ENCODE data around the gene APBB2.
A peak's percentile ranks its signal among the peaks of the same experiment; 100 is the strongest.

Gene APBB2

DNA sequence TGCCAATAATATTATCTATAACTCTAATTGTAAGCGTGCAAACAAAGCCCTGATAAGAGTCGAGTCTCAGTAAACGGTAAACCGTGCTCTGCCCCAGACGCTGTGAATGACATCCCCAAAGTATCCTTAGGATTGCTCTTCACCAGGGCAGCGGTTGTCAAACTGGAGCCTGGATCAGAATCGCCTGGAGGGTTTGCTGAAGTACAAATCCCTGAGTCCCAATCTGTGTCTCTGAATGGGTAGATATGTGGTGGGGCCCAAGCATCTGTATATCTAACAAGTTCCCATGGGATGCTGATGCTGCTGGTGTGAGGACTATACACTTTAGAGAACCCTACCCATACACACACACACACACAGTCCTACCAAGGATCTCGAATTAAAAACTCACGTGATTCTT lies 813 bp upstream of the APBB2 start:
- DNase-seq, result no peak

DNA sequence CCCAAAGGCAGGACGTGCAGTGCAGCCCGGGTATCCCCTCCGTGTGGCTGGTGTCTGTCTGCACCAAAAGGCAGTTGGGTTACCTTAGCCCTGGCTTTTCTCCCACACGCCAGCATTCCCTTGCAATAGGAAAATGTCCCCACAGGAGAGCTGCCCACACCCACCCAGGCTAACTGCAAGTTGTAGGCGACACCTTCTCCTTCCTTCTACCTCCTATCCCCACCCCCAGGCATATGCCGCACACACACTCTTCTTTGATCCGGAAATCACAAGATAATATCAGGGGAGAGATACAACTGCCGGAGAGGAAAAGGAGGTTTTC lies 444 bp upstream of the APBB2 start:
- DNase-seq, result no peak

DNA sequence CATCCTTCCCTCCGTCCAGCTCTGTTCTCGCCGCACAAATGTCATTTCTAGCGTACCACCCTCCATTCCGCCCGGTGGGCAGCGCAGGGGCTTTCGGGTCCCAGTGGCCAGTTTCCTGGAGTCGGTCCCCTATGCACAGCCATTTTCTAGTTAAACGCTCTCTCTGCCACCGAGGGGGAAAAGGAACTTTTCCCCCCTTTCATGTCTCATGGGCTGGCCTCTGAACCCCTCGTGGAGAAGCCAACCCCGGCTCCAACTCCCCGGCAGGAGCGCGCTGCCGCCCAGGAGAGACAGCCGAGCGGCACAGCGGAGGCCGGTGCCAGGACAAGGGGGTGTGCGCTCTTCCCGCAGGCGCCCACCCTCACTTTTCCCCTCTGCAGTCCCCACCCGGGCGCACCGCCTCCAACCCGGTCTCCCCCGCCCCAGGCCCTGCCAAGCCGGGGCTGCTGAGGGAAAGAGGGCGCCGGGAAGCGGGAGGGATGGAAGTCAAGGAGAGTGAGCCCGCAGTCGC lies 662 bp downstream of the APBB2 start:
- peak; percentile 1 for DNase-seq

DNA sequence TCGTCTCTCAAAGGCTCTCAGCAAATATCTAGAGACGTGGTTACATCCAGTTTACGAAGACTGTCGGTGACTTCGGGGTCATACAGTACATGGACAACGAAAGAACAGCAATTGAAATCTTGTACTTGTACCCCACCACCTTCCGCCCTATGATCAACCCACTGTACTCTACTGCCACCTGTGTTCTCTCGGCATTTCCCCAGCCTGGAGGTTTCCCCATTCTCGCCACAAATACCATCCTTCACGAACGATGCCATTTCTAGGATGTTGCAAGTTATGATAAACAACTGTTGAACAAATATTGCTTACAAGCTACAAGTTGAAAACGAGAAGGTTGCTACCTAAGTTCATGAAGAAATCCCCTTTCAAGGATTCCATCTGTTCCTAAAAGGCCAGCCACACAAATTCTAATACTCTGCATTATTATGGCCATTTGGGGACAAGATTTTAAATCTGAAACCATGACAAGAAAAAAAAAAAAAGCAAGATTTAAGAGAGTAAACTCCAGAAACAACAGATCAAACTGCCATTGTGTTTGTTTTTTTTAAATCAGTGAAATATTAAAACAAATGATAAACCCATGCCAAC lies 1.6 kb downstream of the APBB2 start:
- DNase-seq, result no peak

DNA sequence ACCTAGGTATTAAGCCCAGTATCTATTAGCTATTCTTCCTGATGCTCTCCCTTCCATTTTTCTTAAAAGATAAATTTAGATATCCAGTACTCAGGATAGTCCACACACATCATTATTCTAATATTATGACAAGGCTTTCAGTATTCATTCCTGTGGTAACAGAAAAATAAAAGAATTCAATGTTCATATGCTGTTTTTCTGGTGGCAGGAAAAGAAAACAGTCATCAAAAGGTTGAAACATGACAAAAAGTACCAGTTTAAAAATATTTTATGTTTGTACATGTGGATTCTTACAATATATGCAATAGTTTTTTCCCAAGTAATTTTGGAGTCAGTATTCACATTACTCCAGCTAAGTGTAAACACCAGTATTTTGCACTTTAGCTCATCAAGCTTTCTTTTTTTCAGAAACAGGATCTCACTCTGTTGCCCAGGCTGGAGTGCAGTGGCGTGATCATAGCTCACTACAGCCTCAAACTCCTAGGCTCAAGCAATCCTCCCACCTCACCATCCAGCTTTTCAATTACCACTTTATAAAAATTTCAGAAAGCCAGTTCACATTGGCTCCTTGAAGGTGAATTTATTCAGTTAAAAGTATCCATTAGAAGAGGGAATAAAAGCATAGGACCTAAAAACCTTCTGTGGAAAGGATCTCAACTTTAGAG lies 2.3 kb downstream of the APBB2 start:
- DNase-seq, result no peak

DNA sequence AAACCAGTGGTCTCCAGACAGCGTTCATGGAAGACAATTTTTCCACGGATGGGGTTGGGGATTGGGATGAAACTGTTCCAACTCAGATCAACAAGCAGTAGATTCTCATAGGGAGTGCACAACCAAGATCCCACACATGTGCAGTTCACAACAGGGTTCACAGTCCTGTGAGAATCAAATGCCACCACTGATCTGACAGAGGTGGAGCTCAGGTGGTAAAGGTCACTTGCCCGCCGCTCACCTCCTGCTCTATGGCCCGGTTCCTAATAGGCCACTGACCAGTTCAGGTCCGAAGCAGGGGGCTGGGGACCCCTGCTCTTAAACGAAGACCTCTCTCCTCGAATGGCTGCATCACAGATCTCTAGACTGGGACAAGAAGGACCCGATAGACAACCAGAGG lies 4.4 kb downstream of the APBB2 start:
- DNase-seq, result no peak

DNA sequence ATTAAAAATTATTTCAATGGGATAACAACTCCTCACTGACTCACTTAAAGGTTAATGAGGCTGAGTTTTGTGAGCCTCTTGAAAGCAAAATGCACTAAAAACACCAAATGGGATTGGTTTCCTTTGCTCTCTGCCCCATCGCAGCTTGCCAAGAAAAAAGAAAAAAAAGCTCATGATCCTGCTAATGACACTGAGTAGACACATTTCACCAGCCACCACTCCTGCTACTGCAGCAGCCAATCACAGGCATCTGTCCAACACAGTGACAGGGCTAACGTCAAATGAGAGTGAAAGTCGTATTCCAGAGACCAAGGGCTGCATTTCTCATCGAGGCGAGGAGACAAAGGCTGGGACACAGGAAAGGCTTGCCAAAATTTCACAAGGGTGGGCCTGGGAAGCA lies 5.2 kb downstream of the APBB2 start:
- no peak for DNase-seq

DNA sequence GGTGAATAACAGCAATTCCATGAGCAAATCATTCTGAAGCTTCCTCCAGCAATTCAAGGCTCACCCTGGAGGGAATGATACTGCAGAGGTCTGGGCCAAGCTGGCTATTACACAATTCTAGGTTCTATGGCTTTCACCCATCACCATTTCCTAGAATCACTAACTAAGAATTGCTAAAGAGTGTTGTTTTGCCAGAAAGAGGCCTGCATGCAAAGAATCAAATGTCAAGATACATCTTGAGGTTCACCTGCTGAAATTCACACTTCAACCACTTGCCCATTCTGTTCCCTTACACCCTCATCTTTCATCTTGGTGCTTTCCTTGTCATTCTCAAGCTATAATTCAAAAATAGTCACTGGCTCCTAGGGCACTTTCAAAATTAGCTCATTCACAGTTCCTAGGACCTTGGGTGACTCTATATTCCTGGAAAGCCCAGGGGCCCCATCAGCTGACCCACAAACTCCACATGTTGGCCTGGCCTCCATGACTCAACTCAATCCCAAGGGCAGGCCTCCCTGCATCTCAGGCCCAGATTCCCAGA lies 7.0 kb downstream of the APBB2 start:
- no peak for DNase-seq

DNA sequence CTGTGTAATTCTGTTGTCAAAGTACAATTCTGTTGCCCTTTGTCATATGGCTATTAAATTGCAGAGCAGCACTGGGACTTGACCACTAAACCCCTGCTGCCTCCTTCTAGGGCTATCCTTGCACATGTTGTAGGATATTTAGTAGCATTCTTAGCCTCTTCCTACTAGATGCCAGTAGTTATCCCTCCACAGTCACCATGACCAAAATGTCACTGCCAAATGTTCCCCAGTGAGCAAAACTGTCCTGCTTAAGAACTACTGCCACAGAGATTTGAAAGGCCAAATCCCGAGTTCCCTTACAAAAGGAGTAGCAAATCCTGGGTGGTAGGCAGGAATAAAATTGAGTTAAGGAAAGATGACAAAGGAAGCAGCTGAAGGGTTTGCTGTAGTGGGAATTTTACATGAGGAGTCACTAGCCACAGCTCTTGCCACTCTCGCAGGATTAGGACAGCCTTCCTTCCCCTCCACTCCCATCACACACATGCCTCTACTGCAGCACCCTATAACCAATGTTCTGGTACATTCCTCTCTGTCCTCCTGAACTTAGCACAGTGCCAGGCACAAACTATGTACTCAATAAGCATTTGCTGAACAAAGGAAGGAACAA lies 8.4 kb downstream of the APBB2 start:
- no peak for DNase-seq

DNA sequence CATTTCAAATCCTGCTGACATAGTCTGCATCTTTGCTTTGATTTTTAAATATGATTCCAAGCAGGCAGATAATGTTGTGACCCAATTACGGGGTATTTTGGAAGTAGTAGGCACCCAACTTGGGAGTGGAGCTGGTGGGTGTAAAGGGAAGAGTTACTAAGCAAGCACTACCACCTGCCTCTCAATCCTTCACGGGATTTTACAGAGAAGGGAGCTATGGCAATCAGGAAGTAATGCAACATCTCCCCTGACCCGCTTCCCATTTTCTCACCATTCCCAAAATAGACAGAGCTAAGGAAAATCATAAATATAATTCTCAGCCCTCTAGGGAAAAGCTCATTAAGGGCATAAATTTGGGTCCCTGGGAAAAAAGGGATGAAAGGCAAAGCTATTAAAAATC lies 9.2 kb downstream of the APBB2 start:
- no peak for DNase-seq

DNA sequence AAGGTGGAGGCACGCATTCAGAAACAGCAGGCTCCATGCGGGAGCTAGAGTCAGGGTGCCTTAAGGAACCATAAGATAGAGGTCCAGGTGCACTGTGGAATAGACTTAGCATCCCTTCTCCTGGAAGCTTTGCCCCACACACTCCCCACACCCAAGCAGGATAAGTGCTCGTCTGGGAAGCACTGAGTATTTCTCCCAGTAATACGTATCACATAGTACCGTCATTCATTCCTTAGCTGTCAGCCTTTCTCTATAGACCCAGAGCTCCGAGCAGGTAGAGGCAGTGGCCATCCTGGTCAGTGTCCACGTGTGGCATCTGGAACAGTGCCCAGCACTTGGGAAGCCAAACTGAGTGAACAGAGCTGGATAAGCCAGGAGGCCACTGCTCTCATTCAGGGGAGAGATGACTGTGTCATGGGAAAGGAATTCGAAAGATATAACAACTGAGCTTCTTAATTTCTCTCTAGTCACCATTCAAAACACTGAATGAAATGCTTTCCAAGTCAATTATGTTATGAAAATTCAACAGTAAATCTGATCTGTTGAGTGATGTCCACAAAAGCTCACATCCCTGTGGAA lies 9.9 kb downstream of the APBB2 start:
- no peak for DNase-seq

DNA sequence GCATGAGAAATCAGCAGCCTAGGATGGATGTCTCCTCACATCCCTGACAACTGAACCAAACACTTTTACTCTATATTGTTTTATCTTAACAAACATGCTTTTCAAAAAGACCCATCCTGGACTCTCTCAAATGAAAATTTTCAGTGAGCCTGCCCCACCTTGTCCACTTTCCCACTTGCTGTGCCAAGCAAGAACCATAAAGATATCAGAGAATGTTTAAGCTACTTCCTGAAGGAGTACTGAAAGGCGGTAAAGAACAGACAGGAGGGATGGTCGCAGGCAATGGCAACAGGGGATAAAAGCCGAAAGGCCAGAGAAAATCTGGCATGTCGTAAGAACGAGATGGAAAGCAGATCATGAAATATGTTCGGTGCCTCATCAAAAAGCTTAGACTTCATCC lies 10.5 kb downstream of the APBB2 start:
- DNase-seq, result no peak

DNA sequence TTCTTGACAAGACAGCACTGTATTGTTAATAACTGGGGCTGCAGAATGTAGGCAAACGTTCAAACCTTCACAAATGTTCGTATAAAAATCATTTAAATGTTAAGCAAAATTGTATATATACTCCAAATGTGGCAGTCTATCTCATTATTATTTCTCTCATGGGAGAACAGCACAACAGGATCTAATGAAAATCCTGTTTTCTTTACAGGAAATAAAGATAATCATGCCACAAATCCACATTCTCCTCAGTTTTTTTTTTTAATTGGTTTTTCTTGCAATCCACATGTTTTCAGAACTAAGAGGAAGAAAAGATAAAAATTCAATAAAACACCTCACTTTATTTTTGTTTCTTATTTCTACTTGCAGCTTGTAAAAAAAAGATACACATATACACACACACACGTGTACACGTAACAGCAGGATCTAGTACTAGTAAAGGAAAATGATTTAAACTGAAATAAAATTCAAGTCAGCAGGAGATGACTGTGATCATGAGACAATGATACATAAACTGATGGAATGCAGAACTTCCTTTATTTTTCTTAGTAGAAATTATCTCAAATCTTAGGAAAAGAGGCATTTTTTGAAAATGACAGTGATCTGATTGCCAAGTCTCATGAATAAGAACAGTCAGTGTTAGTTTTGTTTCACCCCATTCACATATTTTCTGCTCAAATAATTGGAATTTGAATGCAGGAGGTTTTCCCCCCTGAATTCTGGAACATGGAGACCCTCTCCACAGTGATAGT lies 11.3 kb downstream of the APBB2 start:
- no peak for DNase-seq

DNA sequence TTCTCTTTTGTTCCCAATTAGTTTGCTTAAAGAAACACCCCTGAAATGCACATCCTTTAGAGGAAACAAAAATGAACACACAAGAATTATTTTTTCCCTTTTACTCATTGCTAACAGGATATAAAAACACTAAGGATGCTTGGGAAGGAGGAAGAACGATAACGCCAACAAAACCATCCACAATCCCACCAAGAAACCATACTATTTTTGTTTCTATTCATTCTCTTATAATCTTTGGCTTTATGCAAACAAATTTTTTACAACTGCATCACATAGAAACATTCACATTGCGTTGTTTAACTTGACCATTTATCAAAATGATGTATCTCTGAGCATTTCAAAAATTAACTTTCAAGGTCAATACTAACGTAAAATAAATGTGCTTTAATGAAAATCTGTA lies 12.0 kb downstream of the APBB2 start:
- DNase-seq, result no peak

DNA sequence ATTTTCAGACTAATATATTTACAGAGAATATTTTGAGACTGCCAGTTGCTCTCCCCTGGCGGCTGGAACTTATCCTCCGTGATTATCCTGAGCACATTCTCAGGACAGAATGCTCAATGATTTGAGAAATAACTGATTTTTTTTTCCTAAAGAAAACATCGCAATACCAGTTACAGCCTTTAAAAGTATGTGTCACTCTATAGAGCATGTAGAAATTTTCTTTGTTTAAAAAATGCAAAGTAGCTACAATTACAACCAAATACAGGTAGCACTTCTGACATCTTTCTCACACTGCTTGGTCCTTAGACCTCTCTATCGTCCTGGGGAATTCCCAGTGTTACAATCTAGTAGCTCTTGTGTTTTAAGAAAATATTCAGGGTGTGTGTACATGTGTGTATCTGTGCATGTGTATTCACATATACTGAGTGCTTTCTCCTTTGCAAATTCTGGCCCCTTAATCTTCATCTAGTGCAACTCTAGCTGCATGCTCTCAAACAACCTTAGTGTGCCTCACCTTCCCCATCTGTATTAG lies 13.8 kb downstream of the APBB2 start:
- no peak for DNase-seq

DNA sequence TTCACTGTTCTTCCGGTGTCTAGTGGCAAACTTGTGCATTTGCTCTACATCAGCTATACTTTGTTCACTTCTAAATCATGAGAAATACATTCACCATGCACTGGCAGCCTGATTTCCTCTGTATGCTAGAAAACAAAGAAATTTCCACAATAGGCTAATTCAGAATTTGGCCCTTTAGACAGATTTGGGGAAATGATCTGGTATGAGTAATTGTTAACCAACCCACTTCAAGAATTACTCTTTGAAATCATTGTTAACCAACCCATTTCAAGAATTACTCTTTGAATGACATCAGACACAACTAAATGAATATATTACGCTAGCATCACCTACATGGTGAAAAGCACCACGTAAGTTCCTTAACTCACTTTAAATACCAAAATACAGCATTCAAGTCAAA lies 14.6 kb downstream of the APBB2 start:
- no peak for DNase-seq

DNA sequence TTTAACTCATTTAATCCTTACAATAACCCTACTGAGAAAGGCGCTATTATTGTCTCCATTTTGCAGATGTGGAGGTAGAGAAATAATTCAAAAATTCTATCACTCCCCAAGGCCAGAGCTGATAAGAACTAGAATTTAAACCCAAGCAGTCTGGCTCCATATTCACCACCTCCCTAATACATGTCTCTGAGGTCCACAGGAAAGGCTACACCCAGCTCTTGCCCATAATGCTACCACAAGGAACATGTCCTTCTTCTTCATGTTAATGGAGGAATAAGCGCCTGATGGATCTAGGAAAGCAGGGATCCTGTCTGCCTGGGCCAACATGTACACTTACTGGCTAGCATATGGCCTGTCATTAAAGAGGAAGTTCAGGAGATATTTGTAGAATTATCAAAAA lies 16.3 kb downstream of the APBB2 start:
- DNase-seq, result no peak

DNA sequence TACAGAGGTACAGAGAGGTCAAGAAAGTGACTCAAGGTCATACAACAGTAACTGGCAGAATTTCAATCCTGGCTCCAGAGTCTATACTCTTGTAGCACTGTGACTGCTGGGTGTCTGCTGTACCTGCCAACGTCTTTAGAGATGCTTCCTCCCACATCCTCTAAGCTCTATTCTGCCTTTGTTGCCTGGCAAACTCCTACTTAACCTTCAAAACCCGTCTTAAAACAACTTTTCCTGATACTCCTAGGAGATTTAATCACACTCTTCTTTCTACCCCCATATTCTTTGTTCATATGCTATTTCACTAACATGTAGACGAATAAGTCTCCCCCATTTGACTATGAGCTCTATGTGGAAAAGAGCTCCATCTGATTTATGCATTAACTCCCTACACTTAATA lies 16.8 kb downstream of the APBB2 start:
- DNase-seq, result no peak

DNA sequence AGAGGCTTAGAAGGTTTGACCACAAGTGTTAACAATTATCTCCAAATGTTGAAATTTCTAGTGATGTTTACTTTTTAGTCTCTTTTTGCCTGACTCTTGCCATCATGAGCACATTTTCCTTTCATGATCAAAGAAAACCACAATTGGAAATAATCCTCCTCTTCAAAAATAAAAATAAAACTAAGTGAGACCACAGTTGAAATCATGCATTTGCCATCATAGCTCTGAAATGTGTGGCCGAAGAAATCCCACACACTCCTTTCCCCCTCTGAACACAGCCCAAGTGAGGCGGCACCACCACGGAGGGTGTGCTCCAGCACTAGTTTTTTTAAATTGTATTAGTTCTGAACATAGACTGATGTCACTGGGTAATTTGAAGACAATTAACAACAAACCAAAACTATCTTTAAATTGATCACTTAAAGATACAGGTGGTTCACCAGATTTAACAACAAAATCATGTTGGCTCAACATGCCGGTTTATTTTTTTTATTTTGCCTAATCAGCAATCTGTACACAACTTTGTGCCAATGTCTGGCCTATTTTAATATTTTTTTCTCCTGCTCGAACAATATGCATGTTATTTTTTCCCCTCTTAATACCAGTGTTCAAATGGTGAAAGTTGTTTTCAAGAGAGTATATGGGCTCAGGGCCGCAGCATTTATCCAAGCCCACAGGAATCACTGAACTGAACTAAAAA lies 17.6 kb downstream of the APBB2 start:
- DNase-seq, result no peak

DNA sequence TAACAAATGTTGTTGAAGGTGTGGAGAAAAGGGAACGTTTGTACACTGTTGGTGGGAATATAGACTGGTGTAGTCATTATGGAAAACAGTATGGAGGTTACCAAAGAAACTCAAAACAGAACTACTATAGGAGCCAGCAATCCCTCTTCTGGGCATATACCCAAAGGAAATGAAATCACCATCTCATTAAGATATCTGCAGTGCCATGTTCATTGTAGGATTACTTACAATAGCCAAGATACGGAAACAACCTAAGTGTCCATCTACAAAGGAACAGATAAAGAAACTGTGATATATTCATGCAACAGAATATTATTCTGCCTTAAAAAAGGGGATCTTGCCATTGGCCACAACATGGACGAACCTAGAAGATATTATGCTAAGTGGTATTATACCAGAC lies 22.2 kb downstream of the APBB2 start:
- DNase-seq, result no peak

DNA sequence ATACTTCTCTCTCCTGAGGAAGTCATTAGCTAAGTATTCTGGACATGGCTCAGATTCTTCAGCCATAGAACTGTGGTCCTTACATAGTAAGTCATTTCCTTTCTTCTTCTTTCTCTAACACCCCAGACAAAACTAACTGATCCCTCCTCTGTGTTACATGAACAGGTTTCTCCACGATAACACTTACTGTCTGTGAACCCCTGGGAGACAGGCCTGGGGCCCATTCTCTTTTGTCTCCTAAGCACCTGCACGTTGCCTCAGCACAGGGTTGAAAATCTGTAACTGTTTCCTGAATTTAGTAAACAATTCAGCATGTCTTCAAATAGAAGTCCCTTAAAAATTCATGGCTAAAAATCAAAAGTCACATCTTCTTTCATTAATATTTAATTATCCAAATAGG lies 24.7 kb downstream of the APBB2 start:
- no peak for DNase-seq

DNA sequence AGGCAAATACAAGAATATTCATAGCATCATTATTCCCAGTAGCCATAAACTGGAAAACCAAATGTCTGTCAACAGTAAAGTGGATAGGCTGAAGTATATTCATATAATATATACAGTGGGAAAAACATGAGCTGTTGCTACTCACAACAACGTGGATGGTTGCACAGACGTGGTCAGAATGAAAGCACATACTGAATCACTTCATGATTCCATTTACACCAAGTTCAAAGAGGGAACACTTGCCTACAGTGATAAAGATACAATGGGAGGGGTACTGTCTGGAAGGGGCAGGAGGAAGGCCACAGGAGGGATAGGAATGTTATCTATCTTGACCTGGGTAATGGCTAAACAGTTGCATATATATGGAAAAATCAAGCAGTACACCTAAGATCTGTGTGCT lies 25.3 kb downstream of the APBB2 start:
- DNase-seq, result no peak
